Colonic mucosa (tissue), 4 donors: ENCODE results near the gene TMEM17. TPM values are rescaled to one million over a fixed set of nuclear protein-coding genes. Genes with fewer than 3 reads are reported as not detected.

ENCODE experiments used
- DNase-seq: peaks from one replicate; pipeline ENCODE4 v3.0.0-alpha.2; 2020
- H3K27ac ChIP-seq: fragments of 200-600 bp; one replicate; pipeline ENCODE4 v1.8.0; 2021
- H3K27me3 ChIP-seq: fragments of 200-600 bp; one replicate; pipeline ENCODE4 v1.8.0; 2021
- H3K36me3 ChIP-seq: fragments of 200-600 bp; one replicate; pipeline ENCODE4 v1.8.0; 2021
- H3K4me1 ChIP-seq: fragments of 200-600 bp; one replicate; pipeline ENCODE4 v1.8.0; 2021; ENCODE audit warnings: mild to moderate bottlenecking
- H3K4me3 ChIP-seq: fragments of 200-600 bp; one replicate; pipeline ENCODE4 v1.8.0; 2021
- H3K9ac ChIP-seq, 2 donors: one replicate each; pipeline ENCODE4 v1.7.0; 2013; ENCODE audit warnings: control low read depth in 2 of 2, low read depth in 2 of 2, low read length in 2 of 2
- H3K9me3 ChIP-seq: fragments of 200-600 bp; one replicate; pipeline ENCODE4 v1.8.0; 2021
- CTCF ChIP-seq: fragments of 200-600 bp; IDR thresholded peaks from one replicate; pipeline ENCODE4 v1.8.0; 2022; ENCODE audit warnings: antibody characterized with exemption, mild to moderate bottlenecking
- intact Hi-C: fragments of 100-400 bp; cut with DNase I; formaldehyde crosslinking; loops from one replicate; pipeline ENCODE4 v1.14.1; 2022
- total RNA-seq, 2 donors: library from RNA; stranded (reverse); fragmentation: NEBNext Ultra II Directional in 1 of 2; extraction: Animal tissue kit (Norgen Biotek cat#: 25700) in 1 of 2; gene quantifications; one replicate each; pipeline ENCODE4 v1.2.1, GENCODE V29; 2021
- donor health status: healthy.
- donor health status: DM: no; HTN: no; CAD: no.
- donor health status: DM: no; HTN: no; CAD: no.

TMEM17 gene
- total RNA-seq, 2 donors from 2014 or later, result 0.35 to 0.74 TPM

- H3K27me3 ChIP-seq, result no peaks in the 10 kb centered on the region
- no peak for TF ChIP-seq CTCF
- H3K9me3 ChIP-seq, result no peaks in the 10 kb centered on the region
- H3K4me3 ChIP-seq, result no peak overlapping the region
- intact Hi-C loops, result loop anchor here (10.0 kb wide), 1 partner anchor 200 kb away; the partner anchor contains the start of gene EHBP1
- H3K9ac ChIP-seq, result no peak overlapping the region
- H3K27ac ChIP-seq, result no peak overlapping the region
- no peaks in the 10 kb centered on the region for H3K4me1 ChIP-seq
- no peaks in the 10 kb centered on the region for H3K36me3 ChIP-seq
- DNase-seq, result no peak
Measured at GRCh38 chr2:62504657-62505056, 1.3 kb downstream of the TMEM17 start.

- no peak overlapping the region for H3K27ac ChIP-seq
- no peaks in the 10 kb centered on the region for H3K9me3 ChIP-seq
- no peak for DNase-seq
- intact Hi-C loops, result loop anchor here (10.0 kb wide), 1 partner anchor 203 kb away; the partner anchor contains the start of gene EHBP1
- H3K27me3 ChIP-seq, result no peaks in the 10 kb centered on the region
- no peak for TF ChIP-seq CTCF
- H3K9ac ChIP-seq, result no peak overlapping the region
- no peaks in the 10 kb centered on the region for H3K4me1 ChIP-seq
- no peaks in the 10 kb centered on the region for H3K36me3 ChIP-seq
- H3K4me3 ChIP-seq, result no peak overlapping the region
Measured at GRCh38 chr2:62501794-62502500, 4.0 kb downstream of the TMEM17 start.

GRCh38 chr2:62501069-62501468, 4.9 kb downstream of the TMEM17 start:
- no peak overlapping the region for H3K4me3 ChIP-seq
- intact Hi-C loops, result loop anchor here (10.0 kb wide), 1 partner anchor 204 kb away; the partner anchor contains the start of gene EHBP1
- no peaks in the 10 kb centered on the region for H3K9me3 ChIP-seq
- H3K4me1 ChIP-seq, result no peaks in the 10 kb centered on the region
- DNase-seq, result no peak
- H3K36me3 ChIP-seq, result no peaks in the 10 kb centered on the region
- no peak overlapping the region for H3K9ac ChIP-seq
- no peaks in the 10 kb centered on the region for H3K27me3 ChIP-seq
- no peak for TF ChIP-seq CTCF
- no peak overlapping the region for H3K27ac ChIP-seq

GRCh38 chr2:62499430-62500060, 6.5 kb downstream of the TMEM17 start:
- no peak for TF ChIP-seq CTCF
- no peaks in the 10 kb centered on the region for H3K27me3 ChIP-seq
- no peak overlapping the region for H3K9ac ChIP-seq
- no peaks in the 10 kb centered on the region for H3K4me1 ChIP-seq
- intact Hi-C loops, result loop anchor here (10.0 kb wide), 1 partner anchor 205 kb away; the partner anchor contains the start of gene EHBP1
- no peak overlapping the region for H3K4me3 ChIP-seq
- H3K9me3 ChIP-seq, result no peaks in the 10 kb centered on the region
- no peak overlapping the region for H3K27ac ChIP-seq
- DNase-seq, result no peak
- H3K36me3 ChIP-seq, result no peaks in the 10 kb centered on the region

GRCh38 chr2:62498739-62499138, 7.3 kb downstream of the TMEM17 start:
- H3K36me3 ChIP-seq, result no peaks in the 10 kb centered on the region
- no peaks in the 10 kb centered on the region for H3K4me1 ChIP-seq
- no peak overlapping the region for H3K4me3 ChIP-seq
- H3K9me3 ChIP-seq, result no peaks in the 10 kb centered on the region
- no peak for TF ChIP-seq CTCF
- intact Hi-C loops, result no loop called here
- no peak for DNase-seq
- no peaks in the 10 kb centered on the region for H3K27me3 ChIP-seq
- no peak overlapping the region for H3K27ac ChIP-seq
- H3K9ac ChIP-seq, result no peak overlapping the region
